GM18505 (cell line): ENCODE data around the gene IL6R.

Experiments
- ATAC-seq: cut with Tn5 transposase; IDR thresholded peaks from one replicate; pipeline ENCODE4 v1.9.1; 2021; ENCODE audit not compliant: unreplicated experiment
- POLR2A ChIP-seq: IDR thresholded peaks from 4 replicates; pipeline ENCODE4 v1.6.1; 2011; ENCODE audit warnings: borderline replicate concordance; ENCODE audit not compliant: insufficient read depth, insufficient read length; ENCODE audit errors: extremely low read depth

The IL6R gene

GRCh38 chr1:154402409-154402921 lies 2.7 kb upstream of the IL6R start:
- ATAC-seq = no peak
- TF ChIP-seq POLR2A = no peak

DNA sequence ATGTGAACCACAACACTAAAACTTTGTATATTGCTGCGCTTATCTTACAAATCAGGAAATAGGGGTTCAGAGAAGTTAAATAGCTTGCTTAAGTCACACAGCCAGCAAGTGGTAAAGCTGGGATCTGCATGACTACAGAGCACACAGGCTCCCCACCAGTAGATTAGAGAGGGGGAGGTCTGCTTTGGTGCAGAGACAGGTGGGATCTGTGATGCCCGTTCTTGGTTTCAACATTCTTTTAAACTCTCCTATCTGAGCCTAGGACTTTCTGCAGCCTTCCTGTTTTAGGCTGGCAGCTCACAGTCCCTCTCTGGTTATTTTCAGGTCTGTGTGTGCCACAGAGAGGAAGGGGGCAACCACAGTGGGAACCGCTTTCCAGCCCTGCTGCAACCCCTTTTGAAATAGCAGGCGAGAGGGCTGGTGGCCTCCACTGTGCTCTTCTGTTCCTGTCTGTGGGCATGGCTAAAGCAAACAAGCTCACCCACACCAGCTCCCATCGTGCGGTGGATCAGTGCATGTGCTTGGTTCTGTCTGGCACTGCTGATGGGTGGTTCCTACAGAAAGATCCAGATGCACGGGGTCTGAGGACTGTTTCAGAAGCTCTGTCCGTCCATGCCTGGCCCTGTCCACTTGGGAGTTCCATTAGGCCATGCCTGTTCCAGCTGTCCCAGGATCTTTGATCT lies 1.7 kb upstream of the IL6R start:
- ATAC-seq = no peak
- TF ChIP-seq POLR2A = no peak

GRCh38 chr1:154403983-154404382 lies 1.2 kb upstream of the IL6R start:
- TF ChIP-seq POLR2A = no peak

GRCh38 chr1:154404511-154404931 lies 622 bp upstream of the IL6R start:
- TF ChIP-seq POLR2A = no peak
- ATAC-seq = no peak

More at GRCh38 chr1:154403983-154404382, 1.2 kb upstream of the IL6R start:
- ATAC-seq = no peak

GRCh38 chr1:154405747-154406571 lies 816 bp downstream of the IL6R start:
- peak; percentile 20 for ATAC-seq
- TF ChIP-seq POLR2A = peak; percentile 25

GRCh38 chr1:154406572-154406879 lies 1.4 kb downstream of the IL6R start:
- no peak for ATAC-seq
- TF ChIP-seq POLR2A = peak; percentile 0

GRCh38 chr1:154406886-154407197 lies 1.7 kb downstream of the IL6R start:
- TF ChIP-seq POLR2A = peak; percentile 15
- ATAC-seq = no peak

DNA sequence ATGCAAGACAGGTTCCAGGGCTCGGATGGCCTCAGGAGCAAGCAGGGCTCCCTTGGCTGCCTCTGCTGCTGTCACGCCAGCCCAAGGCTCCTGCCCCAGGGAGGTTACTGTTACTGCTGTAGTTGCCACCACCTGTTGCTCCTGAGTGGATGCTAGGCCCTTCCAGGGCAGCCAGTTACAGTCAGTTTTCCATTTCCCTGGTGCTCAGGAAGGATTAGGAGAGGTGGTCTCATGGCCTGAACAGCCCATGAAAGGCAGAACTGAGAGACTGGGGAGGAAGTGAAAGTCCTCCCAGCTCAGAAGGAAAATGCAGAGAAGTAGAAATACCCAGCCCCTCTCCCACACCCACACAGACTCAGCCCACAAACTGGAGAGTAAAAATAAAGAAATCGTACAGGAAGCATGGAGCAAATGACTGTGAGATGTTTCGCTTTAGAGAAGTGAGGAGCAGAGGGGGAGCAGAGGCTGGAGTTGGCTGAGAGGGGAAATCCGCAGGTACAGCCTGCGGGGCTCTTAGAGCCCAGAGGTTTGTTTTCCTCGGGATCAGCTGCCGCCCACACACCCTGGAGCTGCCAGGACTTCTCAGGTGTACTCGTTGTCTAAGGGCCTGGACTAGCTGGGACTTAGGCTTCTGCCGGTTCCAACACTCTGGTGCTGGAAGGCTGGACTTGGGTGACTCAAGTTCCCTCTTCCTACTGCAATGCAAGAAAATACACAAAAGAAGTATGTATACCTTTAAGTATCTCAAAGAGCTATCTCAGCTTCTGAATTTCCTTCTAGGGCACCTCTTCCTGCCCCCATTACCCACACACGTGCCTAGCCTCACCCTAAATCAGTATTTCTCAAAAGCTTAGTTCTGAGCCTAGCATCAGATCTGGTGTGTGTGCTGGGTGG lies 2.3 kb downstream of the IL6R start:
- TF ChIP-seq POLR2A = no peak
- no peak for ATAC-seq

- no peak for ATAC-seq
- TF ChIP-seq POLR2A = no peak
Measured at GRCh38 chr1:154408174-154408777, 3.1 kb downstream of the IL6R start.

GRCh38 chr1:154410185-154410827 lies 5.2 kb downstream of the IL6R start:
- no peak for TF ChIP-seq POLR2A
- no peak for ATAC-seq

GRCh38 chr1:154411525-154411924 lies 6.4 kb downstream of the IL6R start:
- no peak for ATAC-seq
- no peak for TF ChIP-seq POLR2A

DNA sequence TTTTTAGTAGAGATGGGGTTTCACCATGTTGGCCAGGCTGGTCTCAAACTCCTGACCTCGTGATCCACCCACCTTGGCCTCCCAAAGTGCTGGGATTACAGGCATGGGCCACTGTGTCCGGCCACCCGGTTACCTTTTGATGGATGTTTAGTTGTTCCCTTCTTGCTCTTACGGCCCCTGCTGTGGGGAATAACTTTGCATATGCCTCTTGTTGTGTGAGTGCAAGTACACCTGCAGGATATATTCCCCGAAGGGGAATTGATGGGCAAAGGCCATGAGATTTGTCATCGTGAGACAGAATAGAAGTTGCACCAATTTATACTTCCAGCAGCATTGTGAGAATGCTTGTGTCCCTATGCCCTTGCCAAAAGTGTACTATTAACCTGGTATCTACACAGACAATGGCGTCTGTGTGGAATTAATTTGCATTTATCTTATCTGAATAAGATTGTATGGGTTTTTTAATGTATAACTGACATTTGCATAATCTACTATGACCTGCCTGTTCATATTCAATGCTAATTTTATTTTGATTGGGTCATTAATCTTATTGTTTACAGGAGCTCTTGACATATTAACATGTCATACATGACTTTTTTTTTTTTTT lies 8.1 kb downstream of the IL6R start:
- TF ChIP-seq POLR2A = no peak
- no peak for ATAC-seq
